ENCODE results near the gene LINGO3.
A peak's percentile ranks its signal among the peaks of the same experiment; 100 is the strongest.

Gene LINGO3

GRCh38 chr19:2334426-2334825 is 26.5 kb upstream of the LINGO3 start:
- Mint-ChIP-seq H3K4me3 (no peak overlapping the region), H3K9me3 (no peaks in the 10 kb centered on the region), H3K27me3 (peaks cover 2% of the 10 kb centered on the region), H3K4me1 (ENCODE audit: low read depth) (peaks cover 56% of the 10 kb centered on the region), H3K27ac (no peak overlapping the region), H3K36me3 (ENCODE audit: low read depth) (peaks cover 44% of the 10 kb centered on the region)
- intact Hi-C loops (cut with micrococcal nuclease), result no loop called here

- Mint-ChIP-seq H3K4me3 (no peak overlapping the region), H3K27ac (peak overlapping the region; percentile 47), H3K9me3 (no peaks in the 10 kb centered on the region), H3K36me3 (ENCODE audit: low read depth) (peaks cover 37% of the 10 kb centered on the region), H3K4me1 (ENCODE audit: low read depth) (peaks cover 63% of the 10 kb centered on the region), H3K27me3 (peaks cover 2% of the 10 kb centered on the region)
- intact Hi-C loops (cut with micrococcal nuclease), result no loop called here
Measured at GRCh38 chr19:2333807-2334211, 25.9 kb upstream of the LINGO3 start.

GRCh38 chr19:2333027-2333806 is 25.3 kb upstream of the LINGO3 start:
- H3K27me3 Mint-ChIP-seq, result peaks cover 2% of the 10 kb centered on the region
- peaks cover 66% of the 10 kb centered on the region for H3K4me1 Mint-ChIP-seq (ENCODE audit: low read depth)
- no peaks in the 10 kb centered on the region for H3K9me3 Mint-ChIP-seq
- no peak overlapping the region for H3K4me3 Mint-ChIP-seq
- peak overlapping the region; percentile 47 for H3K27ac Mint-ChIP-seq
- peaks cover 36% of the 10 kb centered on the region for H3K36me3 Mint-ChIP-seq (ENCODE audit: low read depth)
- intact Hi-C loops (cut with micrococcal nuclease), result no loop called here

GRCh38 chr19:2332341-2333026 is 24.5 kb upstream of the LINGO3 start:
- intact Hi-C loops (cut with micrococcal nuclease), result no loop called here
- no peak overlapping the region for H3K4me3 Mint-ChIP-seq
- H3K27ac Mint-ChIP-seq, result peak overlapping the region; percentile 33
- H3K4me1 Mint-ChIP-seq (ENCODE audit: low read depth), result peaks cover 73% of the 10 kb centered on the region
- peaks cover 35% of the 10 kb centered on the region for H3K36me3 Mint-ChIP-seq (ENCODE audit: low read depth)
- H3K27me3 Mint-ChIP-seq, result peaks cover 2% of the 10 kb centered on the region
- H3K9me3 Mint-ChIP-seq, result no peaks in the 10 kb centered on the region

- intact Hi-C loops (cut with micrococcal nuclease), result no loop called here
- Mint-ChIP-seq H3K27ac (no peak overlapping the region), H3K36me3 (ENCODE audit: low read depth) (peaks cover 34% of the 10 kb centered on the region), H3K4me3 (no peak overlapping the region), H3K4me1 (ENCODE audit: low read depth) (peaks cover 80% of the 10 kb centered on the region), H3K27me3 (peaks cover 2% of the 10 kb centered on the region), H3K9me3 (no peaks in the 10 kb centered on the region)
Measured at GRCh38 chr19:2331601-2332246, 23.8 kb upstream of the LINGO3 start.

GRCh38 chr19:2330632-2331284 is 22.8 kb upstream of the LINGO3 start:
- Mint-ChIP-seq H3K36me3 (ENCODE audit: low read depth) (peaks cover 40% of the 10 kb centered on the region), H3K4me3 (no peak overlapping the region), H3K4me1 (ENCODE audit: low read depth) (peaks cover 84% of the 10 kb centered on the region), H3K9me3 (no peaks in the 10 kb centered on the region), H3K27ac (peak overlapping the region; percentile 96), H3K27me3 (peaks cover 2% of the 10 kb centered on the region)
- intact Hi-C loops (cut with micrococcal nuclease), result no loop called here

- peak overlapping the region; percentile 96 for H3K27ac Mint-ChIP-seq
- intact Hi-C loops (cut with micrococcal nuclease), result no loop called here
- H3K9me3 Mint-ChIP-seq, result no peaks in the 10 kb centered on the region
- peaks cover 87% of the 10 kb centered on the region for H3K4me1 Mint-ChIP-seq (ENCODE audit: low read depth)
- H3K36me3 Mint-ChIP-seq (ENCODE audit: low read depth), result peaks cover 40% of the 10 kb centered on the region
- H3K4me3 Mint-ChIP-seq, result no peak overlapping the region
- peaks cover 2% of the 10 kb centered on the region for H3K27me3 Mint-ChIP-seq
Measured at GRCh38 chr19:2330255-2330631, 22.3 kb upstream of the LINGO3 start.

- peaks cover 2% of the 10 kb centered on the region for H3K27me3 Mint-ChIP-seq
- intact Hi-C loops (cut with micrococcal nuclease), result loop anchor here (5.0 kb wide), 1 partner anchor 63 kb away; no protein-coding TSS in a partner anchor
- no peaks in the 10 kb centered on the region for H3K9me3 Mint-ChIP-seq
- H3K27ac Mint-ChIP-seq, result peak overlapping the region; percentile 96
- peak overlapping the region; percentile 98 for H3K4me3 Mint-ChIP-seq
- H3K4me1 Mint-ChIP-seq (ENCODE audit: low read depth), result peaks cover 89% of the 10 kb centered on the region
- peaks cover 40% of the 10 kb centered on the region for H3K36me3 Mint-ChIP-seq (ENCODE audit: low read depth)
Measured at GRCh38 chr19:2329501-2329916, 21.6 kb upstream of the LINGO3 start.

- Mint-ChIP-seq H3K27me3 (peaks cover 2% of the 10 kb centered on the region), H3K9me3 (no peaks in the 10 kb centered on the region), H3K4me1 (ENCODE audit: low read depth) (peaks cover 86% of the 10 kb centered on the region), H3K27ac (peak overlapping the region; percentile 96), H3K36me3 (ENCODE audit: low read depth) (peaks cover 42% of the 10 kb centered on the region), H3K4me3 (peak overlapping the region; percentile 98)
- intact Hi-C loops (cut with micrococcal nuclease), result loop anchor here (5.0 kb wide), 1 partner anchor 63 kb away; no protein-coding TSS in a partner anchor
Measured at GRCh38 chr19:2329149-2329478, 21.2 kb upstream of the LINGO3 start.

- intact Hi-C loops (cut with micrococcal nuclease), result loop anchor here (5.0 kb wide), 1 partner anchor 64 kb away; no protein-coding TSS in a partner anchor
Measured at GRCh38 chr19:2328401-2329148, 20.6 kb upstream of the LINGO3 start, which contains the start of the genes LSM7 and SPPL2B. LSM7 (minus strand) TSS chr19:2328586; CDS start chr19:2328566, 20 bp downstream. SPPL2B (plus strand) TSS chr19:2328684; CDS start chr19:2328710, 26 bp downstream.

GRCh38 chr19:2327773-2328400 is 19.9 kb upstream of the LINGO3 start:
- Mint-ChIP-seq H3K9me3 (no peaks in the 10 kb centered on the region), H3K27ac (peak overlapping the region; percentile 96), H3K4me3 (peak overlapping the region; percentile 98), H3K4me1 (ENCODE audit: low read depth) (peaks cover 74% of the 10 kb centered on the region), H3K36me3 (ENCODE audit: low read depth) (peaks cover 55% of the 10 kb centered on the region), H3K27me3 (peaks cover 2% of the 10 kb centered on the region)
- intact Hi-C loops (cut with micrococcal nuclease), result loop anchor here (5.0 kb wide), 1 partner anchor 64 kb away; no protein-coding TSS in a partner anchor

More at GRCh38 chr19:2328401-2329148, 20.6 kb upstream of the LINGO3 start, which contains the start of the genes LSM7 and SPPL2B:
- peak within 1 kb of the TSS; percentile 96 for H3K27ac Mint-ChIP-seq
- peak within 1 kb of the TSS; percentile 98 for H3K4me3 Mint-ChIP-seq
- no peaks in the 10 kb centered on the region for H3K9me3 Mint-ChIP-seq
- H3K4me1 Mint-ChIP-seq (ENCODE audit: low read depth), result peaks cover 81% of the 10 kb centered on the region
- H3K36me3 Mint-ChIP-seq (ENCODE audit: low read depth), result peaks cover 48% of the 10 kb centered on the region
- H3K27me3 Mint-ChIP-seq, result peaks cover 2% of the 10 kb centered on the region

GRCh38 chr19:2326699-2327360 is 18.9 kb upstream of the LINGO3 start:
- H3K9me3 Mint-ChIP-seq, result no peaks in the 10 kb centered on the region
- peaks cover 65% of the 10 kb centered on the region for H3K36me3 Mint-ChIP-seq (ENCODE audit: low read depth)
- H3K27me3 Mint-ChIP-seq, result peaks cover 1% of the 10 kb centered on the region
- peaks cover 63% of the 10 kb centered on the region for H3K4me1 Mint-ChIP-seq (ENCODE audit: low read depth)
- peak overlapping the region; percentile 98 for H3K4me3 Mint-ChIP-seq
- H3K27ac Mint-ChIP-seq, result peak overlapping the region; percentile 96
- intact Hi-C loops (cut with micrococcal nuclease), result loop anchor here (5.0 kb wide), 1 partner anchor 65 kb away; no protein-coding TSS in a partner anchor

All from dendritic cell treated with granulocyte-macrophage colony-stimulating factor and Interleukin-4, amounts not matched to agents 40 ng/mL and 50 ng/mL, for 4 days (primary cell).